ENCODE data around the gene FGL2.

Gene FGL2

GRCh38 chr7:77208416-77208815, 8.8 kb upstream of the FGL2 start:
- Histone ChIP-seq H3K27me3 (ENCODE audit: insufficient read depth, low read length) (no peaks in the 10 kb centered on the region), H3K9ac (ENCODE audit: low read length) (no peak overlapping the region), H3K79me2 (ENCODE audit: insufficient read depth, low read length) (no peaks in the 10 kb centered on the region), H3F3A (ENCODE audit: insufficient read depth, low read length) (no peaks in the 10 kb centered on the region), H4K20me1 (ENCODE audit: insufficient read depth, low read length) (no peaks in the 10 kb centered on the region), H3K4me2 (ENCODE audit: low read length) (no peak overlapping the region), H2AFZ (ENCODE audit: low read length) (no peak overlapping the region), H3K4me1 (ENCODE audit: insufficient read depth, low read length, severe bottlenecking) (no peaks in the 10 kb centered on the region), H3K27ac (ENCODE audit: low read depth, low read length, poor library complexity, severe bottlenecking) (no peak overlapping the region), H3K36me3 (ENCODE audit: insufficient read depth, low read length) (no peaks in the 10 kb centered on the region), H3K9me3 (ENCODE audit: low read length) (peaks cover 21% of the 10 kb centered on the region), H3K4me3 (ENCODE audit: low read depth, low read length, poor library complexity, severe bottlenecking) (no peak overlapping the region), H3K9me2 (ENCODE audit: low read depth, low read length) (no peaks in the 10 kb centered on the region)
- TF ChIP-seq EZH2 (IDR thresholded peaks at IDR 0.05; ENCODE audit: borderline replicate concordance, low read length) (no peak), CTCF (IDR thresholded peaks at IDR 0.05; ENCODE audit: low read length) (no peak)

- Histone ChIP-seq H4K20me1 (ENCODE audit: insufficient read depth, low read length) (no peaks in the 10 kb centered on the region), H3K4me3 (ENCODE audit: low read depth, low read length, poor library complexity, severe bottlenecking) (no peak overlapping the region), H3K27ac (ENCODE audit: low read depth, low read length, poor library complexity, severe bottlenecking) (no peak overlapping the region), H3K27me3 (ENCODE audit: insufficient read depth, low read length) (no peaks in the 10 kb centered on the region), H3K36me3 (ENCODE audit: insufficient read depth, low read length) (no peaks in the 10 kb centered on the region), H3K9me3 (ENCODE audit: low read length) (peaks cover 19% of the 10 kb centered on the region), H2AFZ (ENCODE audit: low read length) (no peak overlapping the region), H3K9ac (ENCODE audit: low read length) (no peak overlapping the region), H3K79me2 (ENCODE audit: insufficient read depth, low read length) (no peaks in the 10 kb centered on the region), H3K4me2 (ENCODE audit: low read length) (no peak overlapping the region), H3F3A (ENCODE audit: insufficient read depth, low read length) (no peaks in the 10 kb centered on the region), H3K4me1 (ENCODE audit: insufficient read depth, low read length, severe bottlenecking) (peaks cover 12% of the 10 kb centered on the region), H3K9me2 (ENCODE audit: low read depth, low read length) (no peaks in the 10 kb centered on the region)
- no peak for TF ChIP-seq EZH2 (IDR thresholded peaks at IDR 0.05; ENCODE audit: borderline replicate concordance, low read length)
- no peak for TF ChIP-seq CTCF (IDR thresholded peaks at IDR 0.05; ENCODE audit: low read length)
These were observed 6.1 kb upstream of the FGL2 start for GRCh38 chr7:77205706-77206105.

- Histone ChIP-seq H3K4me2 (ENCODE audit: low read length) (no peak overlapping the region; the same call in 1 of the 2 replicates), H3K36me3 (ENCODE audit: insufficient read depth, low read length) (no peaks in the 10 kb centered on the region), H3K4me3 (ENCODE audit: low read depth, low read length, poor library complexity, severe bottlenecking) (no peak overlapping the region), H3K9me3 (ENCODE audit: low read length) (no peaks in the 10 kb centered on the region), H2AFZ (ENCODE audit: low read length) (no peak overlapping the region), H3K9ac (ENCODE audit: low read length) (no peak overlapping the region), H3K4me1 (ENCODE audit: insufficient read depth, low read length, severe bottlenecking) (peaks cover 36% of the 10 kb centered on the region), H3K27ac (ENCODE audit: low read depth, low read length, poor library complexity, severe bottlenecking) (peak overlapping the region; percentile 5), H4K20me1 (ENCODE audit: insufficient read depth, low read length) (no peaks in the 10 kb centered on the region), H3K79me2 (ENCODE audit: insufficient read depth, low read length) (no peaks in the 10 kb centered on the region), H3K9me2 (ENCODE audit: low read depth, low read length) (no peaks in the 10 kb centered on the region), H3F3A (ENCODE audit: insufficient read depth, low read length) (no peaks in the 10 kb centered on the region), H3K27me3 (ENCODE audit: insufficient read depth, low read length) (no peaks in the 10 kb centered on the region)
- TF ChIP-seq CTCF (IDR thresholded peaks at IDR 0.05; ENCODE audit: low read length), result no peak
- no peak for TF ChIP-seq EZH2 (IDR thresholded peaks at IDR 0.05; ENCODE audit: borderline replicate concordance, low read length)
These were observed 2.9 kb upstream of the FGL2 start for GRCh38 chr7:77202481-77202976.

All from OCI-LY1 (cell line).